GM23338 (cell line): ENCODE data around the gene DGKK.
A peak's percentile ranks its signal among the peaks of the same experiment; 100 is the strongest.
"Not testable (repeated sequence)": the region's sequence is repeated elsewhere in the genome, so short reads cannot be mapped to it uniquely, and the experiment has no call there.

ENCODE experiments used
- EZH2 ChIP-seq: fragments of 200-600 bp; sonication (generic); IDR thresholded peaks from one replicate; pipeline ENCODE4 v1.8.0; 2017; ENCODE audit warnings: antibody characterized with exemption, mild to moderate bottlenecking, low read depth; ENCODE audit not compliant: unreplicated experiment
- EZH2phosphoT487 ChIP-seq: fragments of 200-600 bp; sonication (generic); IDR thresholded peaks from one replicate; pipeline ENCODE4 v1.8.1; 2018; ENCODE audit warnings: antibody characterized with exemption; ENCODE audit not compliant: unreplicated experiment
- POLR2AphosphoS5 ChIP-seq: IDR thresholded peaks from 2 replicates; pipeline ENCODE4 v1.6.1; 2016; ENCODE audit warnings: antibody characterized with exemption, low read depth
- ZNF331 ChIP-seq: fragments of 250-450 bp; sonication (Bioruptor Pico); IDR thresholded peaks from 2 replicates; pipeline ENCODE4 v1.5.0; 2020; ENCODE audit warnings: low read depth, mild to moderate bottlenecking, moderate library complexity
- TF ChIP-seq, protein P1 (sequence below), 2 experiments: fragments of 200-600 bp in 1 of 2; sonication (generic) in 1 of 2; conservative IDR thresholded peaks; 2 replicates each; pipeline versions ENCODE4 v1.5.1 to v1.6.1; 2016 to 2017; ENCODE audit warnings: antibody characterized with exemption in 2 of 2, low read depth in 2 of 2, mild to moderate bottlenecking in 2 of 2, moderate library complexity in 1 of 2

DNA sequence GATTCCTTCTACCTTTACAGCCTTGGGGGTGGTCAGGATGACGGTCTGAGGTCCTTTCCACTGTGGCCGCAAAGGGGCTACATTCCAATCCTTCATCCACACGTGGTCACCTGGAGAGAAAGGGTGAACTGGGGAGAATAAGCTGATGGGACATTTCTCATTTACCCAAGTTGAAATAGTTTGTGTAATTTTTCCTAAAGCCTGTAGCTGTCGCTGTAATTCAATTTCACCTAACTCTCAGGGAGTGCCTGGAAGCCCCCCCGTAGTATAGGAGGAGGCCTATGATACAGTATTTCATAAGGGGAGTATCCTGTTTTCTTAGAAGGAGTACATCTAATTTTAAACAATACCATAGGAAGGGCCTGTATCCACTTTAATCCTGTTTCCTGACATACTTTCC, 138.0 kb downstream of the DGKK start:
- TF ChIP-seq EZH2phosphoT487; EZH2; POLR2AphosphoS5; ZNF331 (CRISPR knock-in tag): not testable (repeated sequence)
- TF ChIP-seq, protein P1, sequence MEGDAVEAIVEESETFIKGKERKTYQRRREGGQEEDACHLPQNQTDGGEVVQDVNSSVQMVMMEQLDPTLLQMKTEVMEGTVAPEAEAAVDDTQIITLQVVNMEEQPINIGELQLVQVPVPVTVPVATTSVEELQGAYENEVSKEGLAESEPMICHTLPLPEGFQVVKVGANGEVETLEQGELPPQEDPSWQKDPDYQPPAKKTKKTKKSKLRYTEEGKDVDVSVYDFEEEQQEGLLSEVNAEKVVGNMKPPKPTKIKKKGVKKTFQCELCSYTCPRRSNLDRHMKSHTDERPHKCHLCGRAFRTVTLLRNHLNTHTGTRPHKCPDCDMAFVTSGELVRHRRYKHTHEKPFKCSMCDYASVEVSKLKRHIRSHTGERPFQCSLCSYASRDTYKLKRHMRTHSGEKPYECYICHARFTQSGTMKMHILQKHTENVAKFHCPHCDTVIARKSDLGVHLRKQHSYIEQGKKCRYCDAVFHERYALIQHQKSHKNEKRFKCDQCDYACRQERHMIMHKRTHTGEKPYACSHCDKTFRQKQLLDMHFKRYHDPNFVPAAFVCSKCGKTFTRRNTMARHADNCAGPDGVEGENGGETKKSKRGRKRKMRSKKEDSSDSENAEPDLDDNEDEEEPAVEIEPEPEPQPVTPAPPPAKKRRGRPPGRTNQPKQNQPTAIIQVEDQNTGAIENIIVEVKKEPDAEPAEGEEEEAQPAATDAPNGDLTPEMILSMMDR (conservative IDR thresholded peaks at IDR 0.05; ENCODE audit: low read depth in 2 of 2), result peak; percentile 36 to 42; a peak in 3 of 4 replicates
